Measurements from ENCODE around the gene MAPK8IP2. TPM values are rescaled to one million over a fixed set of nuclear protein-coding genes. Genes with fewer than 3 reads are reported as not detected.
"Not testable (repeated sequence)": the region's sequence is repeated elsewhere in the genome, so short reads cannot be mapped to it uniquely, and the experiment has no call there.

MAPK8IP2 gene
- total RNA-seq, 1 experiment from 2014 or later = 1.3 TPM

- H3K9me3 ChIP-seq (ENCODE audit: low read length) = no peaks in the 10 kb centered on the region
- H3K27ac ChIP-seq (ENCODE audit: low read length) = no peak overlapping the region
- H3K79me2 ChIP-seq (ENCODE audit: low read length) = no peaks in the 10 kb centered on the region
- H2AFZ ChIP-seq (ENCODE audit: low read length) = no peak overlapping the region
- no peaks in the 10 kb centered on the region for H3K9me2 ChIP-seq (replicated peaks; ENCODE audit: insufficient read depth, low read length)
- no peaks in the 10 kb centered on the region for H3K36me3 ChIP-seq (ENCODE audit: insufficient read depth, low read length)
- no peak overlapping the region for H3K4me3 ChIP-seq (ENCODE audit: low read length)
- H3K4me2 ChIP-seq (ENCODE audit: low read depth, low read length, poor library complexity, severe bottlenecking) = no peak overlapping the region
- H3K4me1 ChIP-seq (ENCODE audit: low read length) = peaks cover 7% of the 10 kb centered on the region
- 0 out of 2 replicates have a peak, but pooled peaks cover 2% of the 10 kb centered on the region for H3K27me3 ChIP-seq (ENCODE audit: low read length)
- no peak overlapping the region for H3K9ac ChIP-seq (ENCODE audit: low read length)
- no peaks in the 10 kb centered on the region for H4K20me1 ChIP-seq (ENCODE audit: insufficient read depth, low read depth, low read length)
- no peak for DNase-seq
These were observed 40.5 kb downstream of the MAPK8IP2 start for GRCh38 chr22:50640857-50641647.

- H3K27ac ChIP-seq (ENCODE audit: low read length) = no peak overlapping the region
- H3K79me2 ChIP-seq (ENCODE audit: low read length) = no peaks in the 10 kb centered on the region
- DNase-seq = peak; percentile 79
- 0 out of 2 replicates have a peak, but pooled peaks cover 2% of the 10 kb centered on the region for H3K27me3 ChIP-seq (ENCODE audit: low read length)
- H4K20me1 ChIP-seq (ENCODE audit: insufficient read depth, low read depth, low read length) = no peaks in the 10 kb centered on the region
- peak overlapping the region; percentile 96; the same call in 1 of the 2 replicates for H2AFZ ChIP-seq (ENCODE audit: low read length)
- H3K4me1 ChIP-seq (ENCODE audit: low read length) = peaks cover 7% of the 10 kb centered on the region
- peak overlapping the region; percentile 39 for H3K4me2 ChIP-seq (ENCODE audit: low read depth, low read length, poor library complexity, severe bottlenecking)
- H3K4me3 ChIP-seq (ENCODE audit: low read length) = no peak overlapping the region
- H3K9me3 ChIP-seq (ENCODE audit: low read length) = no peaks in the 10 kb centered on the region
- H3K9ac ChIP-seq (ENCODE audit: low read length) = no peak overlapping the region
- no peaks in the 10 kb centered on the region for H3K36me3 ChIP-seq (ENCODE audit: insufficient read depth, low read length)
- H3K9me2 ChIP-seq (replicated peaks; ENCODE audit: insufficient read depth, low read length) = no peaks in the 10 kb centered on the region
These were observed 41.4 kb downstream of the MAPK8IP2 start for GRCh38 chr22:50641696-50642607.

GRCh38 chr22:50643021-50643820 is 42.6 kb downstream of the MAPK8IP2 start:
- H4K20me1 ChIP-seq (ENCODE audit: insufficient read depth, low read depth, low read length); H3K79me2 ChIP-seq (ENCODE audit: low read length); H3K4me2 ChIP-seq (ENCODE audit: low read depth, low read length, poor library complexity, severe bottlenecking); H3K4me3 ChIP-seq (ENCODE audit: low read length); H3K9ac ChIP-seq (ENCODE audit: low read length); H2AFZ ChIP-seq (ENCODE audit: low read length); H3K27ac ChIP-seq (ENCODE audit: low read length); H3K9me2 ChIP-seq (replicated peaks; ENCODE audit: insufficient read depth, low read length); H3K36me3 ChIP-seq (ENCODE audit: insufficient read depth, low read length); H3K4me1 ChIP-seq (ENCODE audit: low read length); DNase-seq; H3K9me3 ChIP-seq (ENCODE audit: low read length); H3K27me3 ChIP-seq (ENCODE audit: low read length): not testable (repeated sequence)

GRCh38 chr22:50643821-50644101 is 43.2 kb downstream of the MAPK8IP2 start:
- not testable (repeated sequence) for H3K4me1 ChIP-seq (ENCODE audit: low read length); H3K9ac ChIP-seq (ENCODE audit: low read length); H3K36me3 ChIP-seq (ENCODE audit: insufficient read depth, low read length); H3K27ac ChIP-seq (ENCODE audit: low read length); H4K20me1 ChIP-seq (ENCODE audit: insufficient read depth, low read depth, low read length); H3K9me2 ChIP-seq (replicated peaks; ENCODE audit: insufficient read depth, low read length); DNase-seq; H3K4me2 ChIP-seq (ENCODE audit: low read depth, low read length, poor library complexity, severe bottlenecking); H3K9me3 ChIP-seq (ENCODE audit: low read length); H3K79me2 ChIP-seq (ENCODE audit: low read length); H3K27me3 ChIP-seq (ENCODE audit: low read length); H2AFZ ChIP-seq (ENCODE audit: low read length); H3K4me3 ChIP-seq (ENCODE audit: low read length)

- Histone ChIP-seq H3K9me2 (replicated peaks; ENCODE audit: insufficient read depth, low read length) (no peaks in the 10 kb centered on the region), H3K9ac (ENCODE audit: low read length) (no peak overlapping the region), H3K4me2 (ENCODE audit: low read depth, low read length, poor library complexity, severe bottlenecking) (no peak overlapping the region), H2AFZ (ENCODE audit: low read length) (no peak overlapping the region), H3K9me3 (ENCODE audit: low read length) (peaks cover 3% of the 10 kb centered on the region; the same call in 1 of the 2 replicates), H3K4me1 (ENCODE audit: low read length) (no peaks in the 10 kb centered on the region), H3K27me3 (ENCODE audit: low read length) (no peaks in the 10 kb centered on the region), H3K27ac (ENCODE audit: low read length) (no peak overlapping the region), H4K20me1 (ENCODE audit: insufficient read depth, low read depth, low read length) (no peaks in the 10 kb centered on the region), H3K79me2 (ENCODE audit: low read length) (no peaks in the 10 kb centered on the region), H3K4me3 (ENCODE audit: low read length) (no peak overlapping the region), H3K36me3 (ENCODE audit: insufficient read depth, low read length) (no peaks in the 10 kb centered on the region)
- no peak for DNase-seq
These were observed 52.7 kb downstream of the MAPK8IP2 start for GRCh38 chr22:50653256-50653655.

GRCh38 chr22:50654664-50655063 is 54.1 kb downstream of the MAPK8IP2 start:
- H3K4me2 ChIP-seq (ENCODE audit: low read depth, low read length, poor library complexity, severe bottlenecking); DNase-seq; H3K79me2 ChIP-seq (ENCODE audit: low read length); H3K4me1 ChIP-seq (ENCODE audit: low read length); H3K9me2 ChIP-seq (replicated peaks; ENCODE audit: insufficient read depth, low read length); H3K9me3 ChIP-seq (ENCODE audit: low read length); H3K27me3 ChIP-seq (ENCODE audit: low read length); H2AFZ ChIP-seq (ENCODE audit: low read length); H4K20me1 ChIP-seq (ENCODE audit: insufficient read depth, low read depth, low read length); H3K9ac ChIP-seq (ENCODE audit: low read length); H3K4me3 ChIP-seq (ENCODE audit: low read length); H3K27ac ChIP-seq (ENCODE audit: low read length); H3K36me3 ChIP-seq (ENCODE audit: insufficient read depth, low read length): not testable (repeated sequence)

GRCh38 chr22:50656122-50657070 is 55.8 kb downstream of the MAPK8IP2 start:
- no peaks in the 10 kb centered on the region for H3K4me1 ChIP-seq (ENCODE audit: low read length)
- no peak overlapping the region for H3K4me2 ChIP-seq (ENCODE audit: low read depth, low read length, poor library complexity, severe bottlenecking)
- H4K20me1 ChIP-seq (ENCODE audit: insufficient read depth, low read depth, low read length) = no peaks in the 10 kb centered on the region
- no peaks in the 10 kb centered on the region for H3K36me3 ChIP-seq (ENCODE audit: insufficient read depth, low read length)
- no peaks in the 10 kb centered on the region for H3K9me2 ChIP-seq (replicated peaks; ENCODE audit: insufficient read depth, low read length)
- H3K79me2 ChIP-seq (ENCODE audit: low read length) = no peaks in the 10 kb centered on the region
- H3K4me3 ChIP-seq (ENCODE audit: low read length) = no peak overlapping the region
- no peak overlapping the region for H2AFZ ChIP-seq (ENCODE audit: low read length)
- no peaks in the 10 kb centered on the region for H3K27me3 ChIP-seq (ENCODE audit: low read length)
- H3K9me3 ChIP-seq (ENCODE audit: low read length) = no peaks in the 10 kb centered on the region
- no peak overlapping the region for H3K27ac ChIP-seq (ENCODE audit: low read length)
- no peak for DNase-seq
- H3K9ac ChIP-seq (ENCODE audit: low read length) = no peak overlapping the region

All from Karpas-422 (cell line).